Measurements from ENCODE around the gene PTPRN2.

Gene PTPRN2

DNA sequence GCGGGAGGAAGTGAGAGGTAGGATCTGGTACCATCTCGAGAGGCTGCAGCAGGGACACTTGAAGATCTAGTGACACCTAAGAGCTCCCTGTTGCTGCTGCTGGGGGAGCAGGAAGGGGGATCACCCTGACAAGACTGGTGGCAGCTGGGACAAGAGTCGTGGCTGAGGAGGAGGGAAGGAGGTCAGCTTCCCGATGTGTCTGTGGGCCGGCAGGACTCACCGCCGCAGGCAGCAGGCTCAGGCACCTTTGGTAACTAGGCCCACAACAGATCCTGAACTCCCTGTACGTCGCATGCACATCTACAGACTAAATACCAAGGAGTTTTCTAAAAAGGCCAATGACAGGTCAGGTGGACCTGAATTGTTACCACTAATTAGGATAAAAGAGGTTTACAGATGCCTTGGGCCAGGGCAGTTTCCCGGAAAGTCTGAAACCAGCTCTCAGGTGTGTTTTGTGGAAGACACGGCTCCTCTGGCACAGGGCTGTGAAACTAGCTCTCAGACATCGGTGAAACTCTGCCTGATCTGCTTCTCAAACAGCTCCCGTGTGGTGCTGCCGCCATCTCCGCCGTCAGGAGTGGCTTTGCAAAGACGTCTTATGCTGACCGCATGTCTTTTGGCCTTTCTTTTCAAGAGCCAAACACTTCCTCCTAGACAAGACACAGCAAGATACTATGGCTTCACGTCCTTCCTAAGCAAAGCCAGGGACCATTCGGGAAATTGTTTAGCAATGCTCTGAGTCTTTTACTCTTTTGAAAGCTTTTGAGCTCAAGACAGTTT is 609.7 kb downstream of the PTPRN2 start:
- H3K4me3 ChIP-seq (ENCODE audit: low read depth, low read length) = no peak overlapping the region
- no peak for TF ChIP-seq CTCF (conservative IDR thresholded peaks at IDR 0.05; ENCODE audit: low read depth, low read length)
- DNase-seq (ENCODE audit: low read depth) = no peak

DNA sequence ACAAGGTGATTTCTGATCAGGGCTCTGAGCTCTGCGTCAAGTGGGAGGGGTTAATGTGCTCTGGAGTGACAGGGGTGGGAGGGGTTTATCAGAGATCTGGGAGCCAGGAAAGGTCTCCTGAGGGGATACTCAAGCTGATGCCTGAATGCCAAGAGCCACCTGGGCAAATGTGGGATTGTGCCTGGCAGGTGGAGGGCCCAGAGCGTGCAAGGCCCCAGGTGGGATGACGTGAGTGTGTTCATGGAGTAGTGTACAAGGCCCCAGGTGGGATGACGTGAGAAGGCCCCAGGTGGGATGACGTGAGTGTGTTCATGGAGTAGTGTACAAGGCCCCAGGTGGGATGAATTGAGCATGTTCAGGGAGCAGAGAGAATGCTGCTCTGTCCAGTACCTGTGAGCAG is 610.3 kb downstream of the PTPRN2 start:
- DNase-seq (ENCODE audit: low read depth) = no peak
- no peak for TF ChIP-seq CTCF (conservative IDR thresholded peaks at IDR 0.05; ENCODE audit: low read depth, low read length)
- H3K4me3 ChIP-seq (ENCODE audit: low read depth, low read length) = no peak overlapping the region

DNA sequence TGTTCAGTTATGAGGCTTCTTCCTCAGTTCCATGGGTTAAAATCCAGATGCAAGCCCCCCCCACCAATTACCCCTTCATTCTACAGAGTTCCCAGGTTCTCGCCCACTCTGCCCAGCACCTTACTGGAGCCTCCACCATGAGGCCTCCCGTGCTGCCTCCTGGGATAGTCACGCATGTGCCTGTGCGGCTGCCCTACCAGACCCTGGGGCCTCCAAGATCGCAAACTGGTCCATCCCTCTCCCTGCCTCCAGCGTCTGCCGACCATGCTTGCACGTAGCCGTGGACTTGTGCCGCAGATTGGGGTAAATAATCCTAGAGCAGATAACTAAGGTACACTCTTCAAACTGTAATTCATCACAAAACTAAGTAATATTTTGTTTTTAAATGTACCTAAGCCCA is 611.2 kb downstream of the PTPRN2 start:
- DNase-seq (ENCODE audit: low read depth) = no peak
- TF ChIP-seq CTCF (conservative IDR thresholded peaks at IDR 0.05; ENCODE audit: low read depth, low read length) = no peak
- no peak overlapping the region for H3K4me3 ChIP-seq (ENCODE audit: low read depth, low read length)

GRCh38 chr7:157975401-157976372 is 611.9 kb downstream of the PTPRN2 start:
- no peak for TF ChIP-seq CTCF (conservative IDR thresholded peaks at IDR 0.05; ENCODE audit: low read depth, low read length)
- DNase-seq (ENCODE audit: low read depth) = no peak
- H3K4me3 ChIP-seq (ENCODE audit: low read depth, low read length) = no peak overlapping the region

DNA sequence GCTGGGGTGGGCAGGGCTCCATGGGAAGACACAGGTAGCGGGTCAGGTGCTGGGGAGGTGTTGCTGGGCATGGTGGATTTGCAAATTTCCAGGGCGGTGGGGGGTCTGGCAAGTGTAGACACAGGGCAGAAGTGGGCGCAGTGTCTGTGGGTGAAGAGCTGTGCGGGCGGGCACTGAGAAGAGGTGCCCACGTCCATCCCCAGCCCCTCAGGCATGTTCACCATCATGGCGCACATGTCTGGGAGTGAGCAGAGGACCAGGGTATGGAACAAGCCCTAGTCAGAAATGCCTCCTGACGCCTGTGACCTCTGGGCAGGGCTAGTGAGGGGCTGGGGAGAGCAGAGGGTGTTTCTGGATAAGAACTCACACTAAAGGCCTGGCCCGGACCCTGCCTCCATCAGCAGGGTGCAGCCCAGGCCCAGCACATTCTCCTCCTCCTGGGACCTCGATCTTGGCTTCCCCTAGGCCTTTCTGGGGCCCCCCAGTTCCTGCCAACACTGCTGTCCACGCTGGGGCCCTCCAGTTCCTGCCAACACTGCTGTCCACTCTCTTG is 612.9 kb downstream of the PTPRN2 start:
- DNase-seq (ENCODE audit: low read depth) = no peak
- no peak overlapping the region for H3K4me3 ChIP-seq (ENCODE audit: low read depth, low read length)
- no peak for TF ChIP-seq CTCF (conservative IDR thresholded peaks at IDR 0.05; ENCODE audit: low read depth, low read length)

- DNase-seq (ENCODE audit: low read depth) = peak; percentile 1
- no peak for TF ChIP-seq CTCF (conservative IDR thresholded peaks at IDR 0.05; ENCODE audit: low read depth, low read length)
- H3K4me3 ChIP-seq (ENCODE audit: low read depth, low read length) = no peak overlapping the region
Observed at GRCh38 chr7:157973971-157974677, 613.5 kb downstream of the PTPRN2 start.

All from choroid plexus epithelial cell (primary cell).